MCF 10A (cell line): ENCODE data around the gene IL18R1. TPM values are rescaled to one million over a fixed set of nuclear protein-coding genes. Genes with fewer than 3 reads are reported as not detected.

Source experiments
- Bru-seq: library from RNA; stranded (reverse); fragments of 400-500 nt; gene quantifications from one replicate; lab custom pipeline; 2021; lab: Mats Ljungman, UMichigan
- BruChase-seq, 2 experiments: library from RNA; stranded (reverse); fragments of 400-500 nt; gene quantifications; one replicate each; lab custom pipeline; 2021; lab: Mats Ljungman, UMichigan
- BruUV-seq: library from RNA; stranded (reverse); fragments of 400-500 nt; replicated peaks from 2 replicates; lab custom pipeline; 2021; lab: Mats Ljungman, UMichigan
- CTCF ChIA-PET: fragments of 300-600 bp; sonication (Branson Sonifier 250); formaldehyde crosslinking; extraction: SDS; loops from one replicate; lab custom pipeline; 2021; ENCODE audit warnings: antibody characterized with exemption, inconsistent platforms; lab: Yijun Ruan, JAX
- POLR2A ChIA-PET: fragments of 300-600, 350-650 bp; sonication (Branson Sonifier 250); formaldehyde crosslinking; extraction: SDS; loops from one replicate; lab custom pipeline; 2020; ENCODE audit warnings: antibody characterized with exemption, inconsistent platforms; lab: Yijun Ruan, JAX
- DNase-seq: peaks from one replicate; pipeline ENCODE4 v3.0.0-alpha.2; 2018; ENCODE audit not compliant: unreplicated experiment
- H3K27ac Mint-ChIP-seq: one replicate; pipeline ENCODE4 v1.8.0; 2022; ENCODE audit warnings: mild to moderate bottlenecking, low read depth, mixed read lengths; ENCODE audit not compliant: unreplicated experiment
- H3K27me3 Mint-ChIP-seq: one replicate; pipeline ENCODE4 v1.8.0; 2022; ENCODE audit warnings: mixed read lengths; ENCODE audit not compliant: insufficient read depth, unreplicated experiment
- H3K36me3 Mint-ChIP-seq: one replicate; pipeline ENCODE4 v1.8.0; 2022; ENCODE audit warnings: mild to moderate bottlenecking, moderate library complexity, mixed read lengths; ENCODE audit not compliant: insufficient read depth, unreplicated experiment
- H3K4me1 Mint-ChIP-seq: one replicate; pipeline ENCODE4 v1.8.0; 2022; ENCODE audit warnings: mixed read lengths; ENCODE audit not compliant: insufficient read depth, unreplicated experiment
- H3K4me3 Mint-ChIP-seq: one replicate; pipeline ENCODE4 v1.8.0; 2022; ENCODE audit warnings: mild to moderate bottlenecking, moderate library complexity, mixed read lengths; ENCODE audit not compliant: unreplicated experiment
- H3K9me3 Mint-ChIP-seq: one replicate; pipeline ENCODE4 v1.8.0; 2022; ENCODE audit warnings: mixed read lengths; ENCODE audit not compliant: unreplicated experiment
- intact Hi-C: fragments of 100-400 bp; cut with micrococcal nuclease; formaldehyde crosslinking; loops from 2 replicates; pipeline ENCODE4 v1.14.1; 2022
- long read RNA-seq: library from polyadenylated mRNA; stranded (forward); transcript quantifications from one replicate; pipeline ENCODE4 v2.0.0, GENCODE V29; 2022
- total RNA-seq: library from RNA; stranded (reverse); gene quantifications from 2 replicates; pipeline ENCODE4 v1.2.3, GENCODE V29; 2022
- TF ChIP-seq, protein P1 (sequence below): fragments of 200-600 bp; IDR thresholded peaks from one replicate; pipeline ENCODE4 v1.8.0; 2022; ENCODE audit warnings: antibody characterized with exemption, mild to moderate bottlenecking; ENCODE audit not compliant: unreplicated experiment

The IL18R1 gene, protein sequence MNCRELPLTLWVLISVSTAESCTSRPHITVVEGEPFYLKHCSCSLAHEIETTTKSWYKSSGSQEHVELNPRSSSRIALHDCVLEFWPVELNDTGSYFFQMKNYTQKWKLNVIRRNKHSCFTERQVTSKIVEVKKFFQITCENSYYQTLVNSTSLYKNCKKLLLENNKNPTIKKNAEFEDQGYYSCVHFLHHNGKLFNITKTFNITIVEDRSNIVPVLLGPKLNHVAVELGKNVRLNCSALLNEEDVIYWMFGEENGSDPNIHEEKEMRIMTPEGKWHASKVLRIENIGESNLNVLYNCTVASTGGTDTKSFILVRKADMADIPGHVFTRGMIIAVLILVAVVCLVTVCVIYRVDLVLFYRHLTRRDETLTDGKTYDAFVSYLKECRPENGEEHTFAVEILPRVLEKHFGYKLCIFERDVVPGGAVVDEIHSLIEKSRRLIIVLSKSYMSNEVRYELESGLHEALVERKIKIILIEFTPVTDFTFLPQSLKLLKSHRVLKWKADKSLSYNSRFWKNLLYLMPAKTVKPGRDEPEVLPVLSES
- total RNA-seq (3.5 and 6.7 TPM in 2 replicates), Bru-seq, nascent RNA (percentile 70 among the genes with signal in this experiment), BruChase-seq, experiment 1, labeled RNA remaining after a 6-hour chase (percentile 66 among the genes with signal in this experiment), BruChase-seq, experiment 2, labeled RNA remaining after a 2-hour chase (percentile 67 among the genes with signal in this experiment)
- long read RNA-seq, partial matches to known transcripts = 2 of 13 reads
- long read RNA-seq, other reads (novel, unspliced or antisense) = 10 of 13 reads

DNA sequence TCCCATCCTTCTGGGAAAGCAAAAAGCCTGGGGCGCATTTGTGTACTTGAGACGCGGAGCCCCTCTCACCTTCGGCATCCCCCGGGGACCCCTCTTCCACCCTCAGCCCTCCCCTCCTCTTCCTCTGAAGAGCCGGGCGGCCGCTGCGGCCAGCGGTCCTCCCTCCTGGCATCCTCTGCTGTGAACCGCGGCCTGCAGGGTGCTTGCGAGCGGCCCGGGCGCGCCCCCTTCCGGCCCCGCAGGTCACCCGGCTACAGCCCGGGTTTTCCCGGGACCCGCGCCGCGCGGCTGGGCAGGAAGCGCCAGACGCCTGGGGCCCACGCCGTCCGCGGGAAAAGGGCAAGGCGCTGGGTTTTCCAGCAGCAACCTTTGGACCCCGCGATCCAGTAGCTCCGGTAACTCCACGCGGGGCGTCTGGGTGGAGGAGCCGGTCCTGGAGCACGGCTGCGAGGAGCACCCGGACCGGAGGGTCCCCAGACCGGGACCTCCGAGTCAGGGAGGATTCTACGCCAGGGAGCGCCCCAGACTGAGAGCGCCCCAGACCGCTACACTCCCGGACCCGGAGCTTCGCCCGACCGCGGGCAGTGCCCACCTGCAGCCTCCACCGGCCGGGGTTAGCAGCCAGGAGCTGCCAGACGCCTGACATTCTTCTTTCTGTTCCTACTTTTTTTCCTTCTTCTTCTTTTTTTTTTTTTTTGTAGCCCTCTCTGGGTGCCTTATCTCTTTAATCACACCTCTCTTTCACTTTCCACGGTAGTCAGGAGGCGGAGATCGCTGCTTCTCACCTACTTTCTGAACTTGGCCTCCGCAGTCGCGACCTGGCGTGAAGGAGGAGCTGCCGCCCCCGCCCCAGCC, at the start of gene IL18R1:
Gene IL18R1 (plus strand): TSS at position 271 of the 855 bp plus-strand sequence. CDS start 6,865 bp downstream, outside the sequence.
- Mint-ChIP-seq H3K4me1 (peaks cover 19% of the 10 kb centered on the region), H3K9me3 (no peaks in the 10 kb centered on the region), H3K36me3 (peaks cover 10% of the 10 kb centered on the region), H3K27me3 (no peaks in the 10 kb centered on the region), H3K4me3 (peak within 1 kb of the TSS; percentile 87), H3K27ac (peak within 1 kb of the TSS; percentile 68)
- DNase-seq = peak; percentile 71
- ChIA-PET POLR2A (interaction anchor here (1.1 kb wide), 1 partner anchor 114 kb away, joined by 4 read pairs; no protein-coding TSS in a partner anchor), CTCF (interaction anchor here (0.6 to 1.4 kb wide), 38 partner anchors 12 to 605 kb away, joined by 3 to 18 read pairs (median 4); no protein-coding TSS in a partner anchor)
- TF ChIP-seq, protein P1, sequence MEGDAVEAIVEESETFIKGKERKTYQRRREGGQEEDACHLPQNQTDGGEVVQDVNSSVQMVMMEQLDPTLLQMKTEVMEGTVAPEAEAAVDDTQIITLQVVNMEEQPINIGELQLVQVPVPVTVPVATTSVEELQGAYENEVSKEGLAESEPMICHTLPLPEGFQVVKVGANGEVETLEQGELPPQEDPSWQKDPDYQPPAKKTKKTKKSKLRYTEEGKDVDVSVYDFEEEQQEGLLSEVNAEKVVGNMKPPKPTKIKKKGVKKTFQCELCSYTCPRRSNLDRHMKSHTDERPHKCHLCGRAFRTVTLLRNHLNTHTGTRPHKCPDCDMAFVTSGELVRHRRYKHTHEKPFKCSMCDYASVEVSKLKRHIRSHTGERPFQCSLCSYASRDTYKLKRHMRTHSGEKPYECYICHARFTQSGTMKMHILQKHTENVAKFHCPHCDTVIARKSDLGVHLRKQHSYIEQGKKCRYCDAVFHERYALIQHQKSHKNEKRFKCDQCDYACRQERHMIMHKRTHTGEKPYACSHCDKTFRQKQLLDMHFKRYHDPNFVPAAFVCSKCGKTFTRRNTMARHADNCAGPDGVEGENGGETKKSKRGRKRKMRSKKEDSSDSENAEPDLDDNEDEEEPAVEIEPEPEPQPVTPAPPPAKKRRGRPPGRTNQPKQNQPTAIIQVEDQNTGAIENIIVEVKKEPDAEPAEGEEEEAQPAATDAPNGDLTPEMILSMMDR = peak; percentile 85
- BruUV-seq = no TSS peak
- intact Hi-C loops = loop anchor here (1.0 to 5.0 kb wide), 5 partner anchors 101 to 473 kb away; no protein-coding TSS in a partner anchor

DNA sequence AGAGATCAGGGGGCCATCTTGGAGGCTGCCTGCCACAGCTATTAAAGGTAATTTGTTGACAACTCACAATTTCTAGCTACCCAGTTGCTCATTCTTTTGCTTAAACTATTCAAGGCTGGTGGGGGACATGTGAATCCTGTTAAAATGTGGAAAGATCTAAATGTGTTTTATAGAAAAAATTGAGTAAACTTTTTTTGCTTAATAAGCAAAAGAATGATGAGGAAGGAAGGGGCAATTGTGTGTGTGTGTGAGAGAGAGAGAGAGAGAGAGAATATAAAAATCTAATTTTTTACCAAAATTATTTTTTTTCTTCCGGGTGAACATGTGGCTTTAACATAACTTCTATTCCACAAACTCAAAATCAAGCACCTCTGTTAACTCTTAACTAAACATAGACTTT, 49.5 kb upstream of the IL18R1 start:
- Mint-ChIP-seq H3K4me1 (peaks cover 22% of the 10 kb centered on the region), H3K27ac (no peak overlapping the region), H3K36me3 (no peaks in the 10 kb centered on the region), H3K9me3 (no peaks in the 10 kb centered on the region), H3K27me3 (no peaks in the 10 kb centered on the region), H3K4me3 (no peak overlapping the region)
- no peak for DNase-seq
- TF ChIP-seq, protein P1 = no peak
- POLR2A ChIA-PET = interaction anchor here (0.9 kb wide), 1 partner anchor 90 kb away, joined by 3 read pairs; no protein-coding TSS in a partner anchor
- intact Hi-C loops = no loop called here
- CTCF ChIA-PET = no interaction called here
- BruUV-seq = no TSS peak

- H3K27ac Mint-ChIP-seq = no peak within 1 kb of the TSS
- H3K9me3 Mint-ChIP-seq = no peaks in the 10 kb centered on the region
- ChIA-PET POLR2A (interaction anchor here (0.5 kb wide), 1 partner anchor 49 kb away, joined by 4 read pairs; no protein-coding TSS in a partner anchor), CTCF (interaction anchor here (0.6 kb wide), 1 partner anchor 132 kb away, joined by 3 read pairs; no protein-coding TSS in a partner anchor)
- H3K4me1 Mint-ChIP-seq = peaks cover 15% of the 10 kb centered on the region
- no peak for DNase-seq
- TF ChIP-seq, protein P1 = no peak
- H3K4me3 Mint-ChIP-seq = no peak within 1 kb of the TSS
- no TSS peak for BruUV-seq
- no peaks in the 10 kb centered on the region for H3K36me3 Mint-ChIP-seq
- intact Hi-C loops = no loop called here
- H3K27me3 Mint-ChIP-seq = no peaks in the 10 kb centered on the region
Measured at GRCh38 chr2:102310964-102311640, 44.5 kb upstream of the IL18R1 start, which contains the start of gene IL1RL1. TSS of gene IL1RL1 (plus strand) at chr2:102311563. CDS start at chr2:102338265, 26,702 bp downstream.
